Endothelial cell (in vitro differentiated cells): ENCODE data around the gene SERPINA5. TPM values are rescaled to one million over a fixed set of nuclear protein-coding genes. Genes with fewer than 3 reads are reported as not detected.
"Not testable (repeated sequence)": the region's sequence is repeated elsewhere in the genome, so short reads cannot be mapped to it uniquely, and the experiment has no call there.

ENCODE experiments used
- DNase-seq: peaks from one replicate; pipeline ENCODE4 v3.0.0; 2021; ENCODE audit warnings: low spot score
- H3K27ac Mint-ChIP-seq: one replicate; pipeline ENCODE4 v1.8.0; 2021; ENCODE audit warnings: mixed read lengths, inconsistent platforms; ENCODE audit not compliant: unreplicated experiment
- H3K27me3 Mint-ChIP-seq: one replicate; pipeline ENCODE4 v1.8.0; 2021; ENCODE audit warnings: mild to moderate bottlenecking, moderate library complexity, mixed read lengths, inconsistent platforms; ENCODE audit not compliant: unreplicated experiment
- H3K36me3 Mint-ChIP-seq: one replicate; pipeline ENCODE4 v1.8.0; 2021; ENCODE audit warnings: mild to moderate bottlenecking, low read depth, mixed read lengths, inconsistent platforms; ENCODE audit not compliant: unreplicated experiment
- H3K4me1 Mint-ChIP-seq: one replicate; pipeline ENCODE4 v1.8.0; 2021; ENCODE audit warnings: mild to moderate bottlenecking, mixed read lengths, inconsistent platforms; ENCODE audit not compliant: unreplicated experiment
- H3K4me3 Mint-ChIP-seq: one replicate; pipeline ENCODE4 v1.8.0; 2021; ENCODE audit warnings: mild to moderate bottlenecking, mixed read lengths, inconsistent platforms; ENCODE audit not compliant: unreplicated experiment
- H3K9me3 Mint-ChIP-seq: one replicate; pipeline ENCODE4 v1.8.0; 2021; ENCODE audit warnings: mixed read lengths, inconsistent platforms; ENCODE audit not compliant: unreplicated experiment
- total RNA-seq: library from RNA; stranded (reverse); fragmentation: NEBNext Ultra II Directional; extraction: Animal tissue kit (Norgen Biotek cat#: 25700); gene quantifications from one replicate; pipeline ENCODE4 v1.2.1, GENCODE V29; 2021; ENCODE audit not compliant: unreplicated experiment
- TF ChIP-seq, protein P1 (sequence below): fragments of 200-600 bp; sonication (generic); IDR thresholded peaks from one replicate; pipeline ENCODE4 v1.5.0; 2021; ENCODE audit warnings: antibody characterized with exemption; ENCODE audit not compliant: unreplicated experiment

SERPINA5 gene
- total RNA-seq, 1 donor from 2014 or later: 0.26 TPM

DNA sequence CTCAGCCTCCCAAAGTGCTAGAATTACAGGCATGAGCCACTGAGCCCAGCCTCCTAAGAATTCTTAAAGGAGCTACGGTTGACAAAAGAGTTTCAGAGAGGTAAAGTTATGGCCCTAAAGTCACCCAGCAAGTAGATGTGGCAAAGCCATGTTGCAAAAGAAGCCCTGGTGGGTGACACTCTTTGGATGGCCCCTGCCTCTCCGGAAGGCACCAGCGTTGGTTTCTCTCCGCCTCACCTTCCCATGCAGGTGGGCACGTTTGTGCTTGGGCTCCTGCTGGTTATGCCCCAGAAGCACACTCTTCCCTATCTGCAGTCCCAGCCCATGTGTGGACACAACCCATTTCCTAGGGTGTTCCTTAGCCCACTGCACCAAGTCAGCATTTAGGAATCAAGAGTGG lies 21.5 kb downstream of the SERPINA5 start:
- DNase-seq: no peak
- Mint-ChIP-seq H3K27ac (no peak overlapping the region), H3K9me3 (no peaks in the 10 kb centered on the region), H3K4me3 (no peak overlapping the region), H3K36me3 (no peaks in the 10 kb centered on the region), H3K27me3 (no peaks in the 10 kb centered on the region), H3K4me1 (peaks cover 7% of the 10 kb centered on the region)
- TF ChIP-seq, protein P1, sequence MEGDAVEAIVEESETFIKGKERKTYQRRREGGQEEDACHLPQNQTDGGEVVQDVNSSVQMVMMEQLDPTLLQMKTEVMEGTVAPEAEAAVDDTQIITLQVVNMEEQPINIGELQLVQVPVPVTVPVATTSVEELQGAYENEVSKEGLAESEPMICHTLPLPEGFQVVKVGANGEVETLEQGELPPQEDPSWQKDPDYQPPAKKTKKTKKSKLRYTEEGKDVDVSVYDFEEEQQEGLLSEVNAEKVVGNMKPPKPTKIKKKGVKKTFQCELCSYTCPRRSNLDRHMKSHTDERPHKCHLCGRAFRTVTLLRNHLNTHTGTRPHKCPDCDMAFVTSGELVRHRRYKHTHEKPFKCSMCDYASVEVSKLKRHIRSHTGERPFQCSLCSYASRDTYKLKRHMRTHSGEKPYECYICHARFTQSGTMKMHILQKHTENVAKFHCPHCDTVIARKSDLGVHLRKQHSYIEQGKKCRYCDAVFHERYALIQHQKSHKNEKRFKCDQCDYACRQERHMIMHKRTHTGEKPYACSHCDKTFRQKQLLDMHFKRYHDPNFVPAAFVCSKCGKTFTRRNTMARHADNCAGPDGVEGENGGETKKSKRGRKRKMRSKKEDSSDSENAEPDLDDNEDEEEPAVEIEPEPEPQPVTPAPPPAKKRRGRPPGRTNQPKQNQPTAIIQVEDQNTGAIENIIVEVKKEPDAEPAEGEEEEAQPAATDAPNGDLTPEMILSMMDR: no peak

- H3K4me1 Mint-ChIP-seq: no peaks in the 10 kb centered on the region
- peaks cover 2% of the 10 kb centered on the region for H3K27me3 Mint-ChIP-seq
- H3K4me3 Mint-ChIP-seq: no peak overlapping the region
- TF ChIP-seq, protein P1: no peak
- H3K27ac Mint-ChIP-seq: no peak overlapping the region
- no peaks in the 10 kb centered on the region for H3K9me3 Mint-ChIP-seq
- DNase-seq: no peak
- no peaks in the 10 kb centered on the region for H3K36me3 Mint-ChIP-seq
These were observed 24.1 kb downstream of the SERPINA5 start for GRCh38 chr14:94605361-94605760.

- H3K4me1 Mint-ChIP-seq, DNase-seq, H3K9me3 Mint-ChIP-seq, H3K27me3 Mint-ChIP-seq, H3K27ac Mint-ChIP-seq, H3K4me3 Mint-ChIP-seq, H3K36me3 Mint-ChIP-seq: not testable (repeated sequence)
These were observed 27.7 kb downstream of the SERPINA5 start for GRCh38 chr14:94608966-94609365.

GRCh38 chr14:94611179-94611578 lies 30.0 kb downstream of the SERPINA5 start:
- Mint-ChIP-seq H3K27ac (no peak overlapping the region), H3K4me3 (no peak overlapping the region), H3K36me3 (no peaks in the 10 kb centered on the region), H3K27me3 (peaks cover 5% of the 10 kb centered on the region), H3K4me1 (no peaks in the 10 kb centered on the region), H3K9me3 (no peaks in the 10 kb centered on the region)
- DNase-seq: no peak
- TF ChIP-seq, protein P1: no peak

DNA sequence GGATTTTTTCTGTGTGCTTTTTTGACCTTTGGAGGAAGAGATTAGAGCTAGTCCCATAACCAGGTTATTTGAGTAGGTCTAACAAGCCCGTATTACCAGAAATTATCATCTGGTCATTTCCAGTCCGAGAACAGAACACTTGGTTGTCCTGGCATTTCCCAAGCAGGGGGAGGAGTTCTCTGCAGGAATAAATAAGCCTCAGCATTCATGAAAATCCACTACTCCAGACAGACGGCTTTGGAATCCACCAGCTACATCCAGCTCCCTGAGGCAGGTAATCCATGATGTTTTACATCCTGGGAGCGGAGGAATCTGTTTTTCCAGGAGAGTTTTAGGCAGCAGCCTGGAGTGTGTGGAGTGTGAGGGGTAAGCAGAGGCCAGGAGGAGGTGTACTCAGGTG lies 30.9 kb downstream of the SERPINA5 start, which contains the start of gene SERPINA3:
SERPINA3 (plus strand) TSS at position 218 of the 400 bp plus-strand sequence. CDS start 2,051 bp downstream, outside the sequence.
- Mint-ChIP-seq H3K27ac (no peak within 1 kb of the TSS), H3K27me3 (peaks cover 8% of the 10 kb centered on the region), H3K4me1 (no peaks in the 10 kb centered on the region), H3K4me3 (no peak within 1 kb of the TSS), H3K36me3 (peaks cover 2% of the 10 kb centered on the region), H3K9me3 (peaks cover under 1% of the 10 kb centered on the region)
- TF ChIP-seq, protein P1: no peak
- no peak for DNase-seq
